ENCODE measurements around the gene WWOX.

DNA sequence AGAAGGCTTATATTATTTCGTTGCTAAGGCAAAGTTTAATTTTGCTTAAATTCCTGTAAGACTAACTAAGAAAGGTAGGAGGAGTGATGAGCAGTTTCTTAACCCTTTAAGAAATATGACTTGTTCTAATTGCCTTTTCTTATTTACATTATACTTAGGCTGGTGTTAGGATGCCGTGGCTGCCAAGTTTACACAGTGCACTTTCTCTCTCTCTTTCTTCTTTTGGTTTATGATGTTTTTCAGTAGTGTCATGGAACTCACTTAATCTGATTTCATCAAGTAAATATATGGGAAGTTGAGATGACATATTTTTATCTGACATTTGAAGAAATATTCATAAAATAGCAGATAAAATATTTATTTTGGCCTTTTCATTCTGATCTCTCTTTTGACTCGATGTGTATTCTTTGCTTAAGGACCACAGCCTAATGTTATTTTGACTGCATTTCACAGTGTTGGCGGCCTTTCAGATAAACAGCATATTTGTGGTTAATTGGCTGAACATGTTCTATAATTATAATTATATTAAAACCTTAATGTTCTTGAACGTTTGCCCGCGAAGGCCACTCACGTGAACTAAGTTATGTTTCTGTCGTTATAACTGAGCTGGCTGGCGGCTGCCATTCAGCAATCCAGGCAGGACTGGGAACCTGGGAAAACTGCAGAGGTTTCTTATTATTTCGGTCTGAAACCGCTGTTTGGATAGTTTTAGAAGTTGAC lies 191.6 kb downstream of the WWOX start:
- TF ChIP-seq CTCF (IDR thresholded peaks at IDR 0.05; ENCODE audit: insufficient read depth, low read depth, low read length) (no peak), EZH2 (IDR thresholded peaks at IDR 0.05; ENCODE audit: insufficient read depth, low read length) (no peak)
